MM.1S (cell line): Measurements from ENCODE around the gene DAP.
"Not testable (repeated sequence)": the region's sequence is repeated elsewhere in the genome, so short reads cannot be mapped to it uniquely, and the experiment has no call there.

ENCODE experiments used
- CTCF ChIP-seq: fragments of 300-600 bp; sonication (generic); IDR thresholded peaks from 2 replicates; pipeline ENCODE4 v1.5.1; 2016; ENCODE audit warnings: antibody characterized with exemption, low read length, mixed read lengths
- EZH2 ChIP-seq: fragments of 300-600 bp; sonication (generic); optimal IDR thresholded peaks from 2 replicates; pipeline ENCODE3; 2017; ENCODE audit warnings: low read depth, mild to moderate bottlenecking, antibody characterized with exemption, low read length, mixed read lengths
- EZH2phosphoT487 ChIP-seq: fragments of 300-600 bp; sonication (generic); IDR thresholded peaks from 2 replicates; pipeline ENCODE4 v1.6.1; 2018; ENCODE audit warnings: antibody characterized with exemption, low read length

GRCh38 chr5:10664180-10664769 is 96.8 kb downstream of the DAP start:
- not testable (repeated sequence) for TF ChIP-seq CTCF, EZH2phosphoT487, EZH2
